Measurements from ENCODE around the gene ADAT1.
A peak's percentile ranks its signal among the peaks of the same experiment; 100 is the strongest.
"Not testable (repeated sequence)": the region's sequence is repeated elsewhere in the genome, so short reads cannot be mapped to it uniquely, and the experiment has no call there.

Gene ADAT1

GRCh38 chr16:75618780-75619179 is 4.3 kb downstream of the ADAT1 start:
- no peak for DNase-seq

- no peak for DNase-seq
Observed at GRCh38 chr16:75617121-75617520, 6.0 kb downstream of the ADAT1 start.

GRCh38 chr16:75616521-75617010 is 6.5 kb downstream of the ADAT1 start:
- no peak for DNase-seq

GRCh38 chr16:75615619-75616018 is 7.5 kb downstream of the ADAT1 start:
- DNase-seq = no peak

- no peak for DNase-seq
Observed at GRCh38 chr16:75614066-75614897, 8.8 kb downstream of the ADAT1 start.

GRCh38 chr16:75606507-75606906 is 16.6 kb downstream of the ADAT1 start:
- DNase-seq = no peak

- DNase-seq = no peak
Observed at GRCh38 chr16:75603241-75603640, 19.8 kb downstream of the ADAT1 start.

GRCh38 chr16:75599452-75600277 is 23.4 kb downstream of the ADAT1 start:
- DNase-seq = no peak

GRCh38 chr16:75593825-75594820 is 29.0 kb downstream of the ADAT1 start:
- peak; percentile 15 for DNase-seq

GRCh38 chr16:75593308-75593707 is 29.8 kb downstream of the ADAT1 start:
- no peak for DNase-seq

GRCh38 chr16:75591927-75592326 is 31.2 kb downstream of the ADAT1 start:
- DNase-seq = not testable (repeated sequence)

GRCh38 chr16:75590920-75591843 is 31.9 kb downstream of the ADAT1 start:
- no peak for DNase-seq

GRCh38 chr16:75589306-75589705 is 33.8 kb downstream of the ADAT1 start:
- DNase-seq = no peak

- no peak for DNase-seq
Observed at GRCh38 chr16:75588716-75589115, 34.4 kb downstream of the ADAT1 start.

GRCh38 chr16:75584108-75584507 is 39.0 kb downstream of the ADAT1 start:
- no peak for DNase-seq

- no peak for DNase-seq
Observed at GRCh38 chr16:75579281-75579834, 43.7 kb downstream of the ADAT1 start.

GRCh38 chr16:75578725-75579124 is 44.4 kb downstream of the ADAT1 start:
- DNase-seq = no peak

GRCh38 chr16:75578212-75578611 is 44.9 kb downstream of the ADAT1 start:
- no peak for DNase-seq

GRCh38 chr16:75576384-75576811 is 46.7 kb downstream of the ADAT1 start:
- DNase-seq = no peak

GRCh38 chr16:75575958-75576357 is 47.1 kb downstream of the ADAT1 start:
- no peak for DNase-seq

- no peak for DNase-seq
Observed at GRCh38 chr16:75573955-75574354, 49.1 kb downstream of the ADAT1 start.
